ENCODE results near the gene NACC2. TPM values are rescaled to one million over a fixed set of nuclear protein-coding genes. Genes with fewer than 3 reads are reported as not detected.

NACC2 gene
- total RNA-seq, 2 experiments from 2014 or later, result 5.6 to 6.4 TPM

GRCh38 chr9:136060671-136061371 is 34.3 kb downstream of the NACC2 start:
- Mint-ChIP-seq H3K4me3 (no peak overlapping the region), H3K27ac (no peak overlapping the region)
- CTCF ChIA-PET, result no interaction called here

GRCh38 chr9:136059851-136060670 is 35.0 kb downstream of the NACC2 start:
- H3K4me3 Mint-ChIP-seq, result no peak overlapping the region
- no peaks in the 10 kb centered on the region for H3K36me3 Mint-ChIP-seq (ENCODE audit: low read depth)
- H3K4me1 Mint-ChIP-seq (ENCODE audit: low read depth), result peaks cover 4% of the 10 kb centered on the region
- DNase-seq, result no peak
- no peak overlapping the region for H3K27ac Mint-ChIP-seq
- no peaks in the 10 kb centered on the region for H3K9me3 Mint-ChIP-seq (ENCODE audit: insufficient read depth)
- no peaks in the 10 kb centered on the region for H3K27me3 Mint-ChIP-seq (ENCODE audit: low read depth)
- ChIA-PET CTCF (no interaction called here), POLR2A (no interaction called here)
- ATAC-seq, result no peak

More at GRCh38 chr9:136060671-136061371, 34.3 kb downstream of the NACC2 start:
- no peaks in the 10 kb centered on the region for H3K27me3 Mint-ChIP-seq (ENCODE audit: low read depth)
- POLR2A ChIA-PET, result no interaction called here
- ATAC-seq (no peak), DNase-seq (no peak)
- peaks cover under 1% of the 10 kb centered on the region for H3K4me1 Mint-ChIP-seq (ENCODE audit: low read depth)
- H3K36me3 Mint-ChIP-seq (ENCODE audit: low read depth), result no peaks in the 10 kb centered on the region
- no peaks in the 10 kb centered on the region for H3K9me3 Mint-ChIP-seq (ENCODE audit: insufficient read depth)

DNA sequence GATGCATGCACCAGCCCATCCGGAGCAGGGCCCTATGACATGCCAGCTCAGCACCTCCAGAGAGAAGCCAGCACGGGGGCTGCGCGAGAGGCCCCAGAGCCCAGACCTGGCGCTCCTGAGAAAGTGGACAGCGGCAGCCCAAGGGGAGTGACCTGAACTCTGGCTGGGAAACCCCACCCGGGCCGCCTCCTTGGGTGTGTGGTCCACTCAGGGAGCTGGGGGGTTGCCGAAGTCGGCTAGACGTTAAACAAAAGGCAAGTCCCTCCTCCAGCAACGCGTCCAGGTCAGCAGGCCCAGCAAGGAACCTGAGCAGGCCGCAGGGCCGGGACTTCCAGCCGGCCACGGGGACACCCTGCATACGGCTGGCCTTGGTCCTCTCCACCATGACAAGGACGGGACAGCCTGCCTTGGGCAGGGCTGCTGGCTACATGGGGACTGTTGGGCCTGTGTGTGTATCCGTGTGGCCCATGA is 35.7 kb downstream of the NACC2 start:
- Mint-ChIP-seq H3K4me1 (ENCODE audit: low read depth) (peaks cover 4% of the 10 kb centered on the region), H3K4me3 (no peak overlapping the region), H3K9me3 (ENCODE audit: insufficient read depth) (no peaks in the 10 kb centered on the region), H3K36me3 (ENCODE audit: low read depth) (no peaks in the 10 kb centered on the region), H3K27me3 (ENCODE audit: low read depth) (no peaks in the 10 kb centered on the region), H3K27ac (no peak overlapping the region)
- POLR2A ChIA-PET, result no interaction called here
- no peak for ATAC-seq
- CTCF ChIA-PET, result no interaction called here
- DNase-seq, result no peak

- no peaks in the 10 kb centered on the region for H3K9me3 Mint-ChIP-seq (ENCODE audit: insufficient read depth)
- H3K27ac Mint-ChIP-seq, result no peak overlapping the region
- CTCF ChIA-PET, result no interaction called here
- ATAC-seq, result no peak
- no peaks in the 10 kb centered on the region for H3K36me3 Mint-ChIP-seq (ENCODE audit: low read depth)
- no peaks in the 10 kb centered on the region for H3K27me3 Mint-ChIP-seq (ENCODE audit: low read depth)
- no peak for DNase-seq
- POLR2A ChIA-PET, result no interaction called here
- H3K4me3 Mint-ChIP-seq, result no peak overlapping the region
- H3K4me1 Mint-ChIP-seq (ENCODE audit: low read depth), result peaks cover 4% of the 10 kb centered on the region
Measured at GRCh38 chr9:136058801-136059302, 36.2 kb downstream of the NACC2 start.

- ATAC-seq, result no peak
- no peak overlapping the region for H3K27ac Mint-ChIP-seq
Measured at GRCh38 chr9:136058084-136058483, 37.0 kb downstream of the NACC2 start.

DNA sequence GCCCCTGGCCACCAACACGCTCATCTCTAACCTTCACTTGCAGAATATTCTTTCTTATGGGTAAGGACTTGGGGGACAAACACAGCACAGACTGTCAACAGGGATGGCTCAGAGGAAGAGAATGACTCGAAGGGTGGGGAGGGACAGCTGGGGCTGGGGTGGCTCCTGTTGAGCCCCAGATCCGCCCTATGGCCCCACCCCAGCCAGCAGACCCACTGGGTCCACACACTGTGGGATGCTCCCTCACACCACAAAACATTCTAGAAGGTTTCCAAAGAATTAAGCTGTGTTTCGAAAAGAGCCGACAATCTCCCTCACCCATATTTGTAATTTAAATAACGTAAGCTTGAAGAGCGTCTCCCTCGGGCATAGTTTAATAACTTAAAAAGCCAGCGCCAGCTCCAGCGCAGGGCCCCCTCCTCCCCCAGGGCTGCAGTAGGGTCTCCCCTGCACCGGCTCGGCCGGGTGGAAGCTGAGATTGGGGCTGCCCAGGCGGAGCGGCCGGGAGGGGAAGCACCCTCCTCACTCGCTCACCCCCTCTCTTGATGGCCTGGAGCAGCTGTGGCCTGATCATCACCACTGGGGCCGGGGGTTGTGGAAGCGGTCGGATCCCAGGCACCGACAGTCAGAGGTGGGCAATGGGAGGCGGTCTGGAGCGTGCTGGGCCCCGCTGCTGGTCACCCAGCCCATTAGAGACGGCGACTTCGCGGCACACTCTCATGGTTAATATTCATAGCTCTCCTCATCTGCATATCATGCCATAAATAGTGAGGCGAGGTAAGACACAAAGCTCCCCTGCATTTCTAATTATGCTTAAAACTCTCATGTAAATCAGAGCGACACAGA is 37.6 kb downstream of the NACC2 start:
- ChIA-PET POLR2A (no interaction called here), CTCF (no interaction called here)
- Mint-ChIP-seq H3K9me3 (ENCODE audit: insufficient read depth) (no peaks in the 10 kb centered on the region), H3K36me3 (ENCODE audit: low read depth) (no peaks in the 10 kb centered on the region), H3K4me1 (ENCODE audit: low read depth) (peaks cover 4% of the 10 kb centered on the region), H3K27ac (no peak overlapping the region), H3K4me3 (no peak overlapping the region), H3K27me3 (ENCODE audit: low read depth) (peaks cover 7% of the 10 kb centered on the region)
- DNase-seq (no peak), ATAC-seq (no peak)

More at GRCh38 chr9:136058084-136058483, 37.0 kb downstream of the NACC2 start:
- no peaks in the 10 kb centered on the region for H3K9me3 Mint-ChIP-seq (ENCODE audit: insufficient read depth)
- peaks cover 4% of the 10 kb centered on the region for H3K27me3 Mint-ChIP-seq (ENCODE audit: low read depth)
- DNase-seq, result no peak
- no peaks in the 10 kb centered on the region for H3K36me3 Mint-ChIP-seq (ENCODE audit: low read depth)
- POLR2A ChIA-PET, result no interaction called here
- no peak overlapping the region for H3K4me3 Mint-ChIP-seq
- CTCF ChIA-PET, result no interaction called here
- H3K4me1 Mint-ChIP-seq (ENCODE audit: low read depth), result peaks cover 4% of the 10 kb centered on the region

- no peak overlapping the region for H3K4me3 Mint-ChIP-seq
- peaks cover 11% of the 10 kb centered on the region for H3K27me3 Mint-ChIP-seq (ENCODE audit: low read depth)
- H3K27ac Mint-ChIP-seq, result no peak overlapping the region
- ATAC-seq (no peak), DNase-seq (no peak)
- no peaks in the 10 kb centered on the region for H3K36me3 Mint-ChIP-seq (ENCODE audit: low read depth)
- no peaks in the 10 kb centered on the region for H3K9me3 Mint-ChIP-seq (ENCODE audit: insufficient read depth)
- H3K4me1 Mint-ChIP-seq (ENCODE audit: low read depth), result peaks cover 7% of the 10 kb centered on the region
- ChIA-PET CTCF (no interaction called here), POLR2A (no interaction called here)
Measured at GRCh38 chr9:136056546-136057235, 38.4 kb downstream of the NACC2 start.

DNA sequence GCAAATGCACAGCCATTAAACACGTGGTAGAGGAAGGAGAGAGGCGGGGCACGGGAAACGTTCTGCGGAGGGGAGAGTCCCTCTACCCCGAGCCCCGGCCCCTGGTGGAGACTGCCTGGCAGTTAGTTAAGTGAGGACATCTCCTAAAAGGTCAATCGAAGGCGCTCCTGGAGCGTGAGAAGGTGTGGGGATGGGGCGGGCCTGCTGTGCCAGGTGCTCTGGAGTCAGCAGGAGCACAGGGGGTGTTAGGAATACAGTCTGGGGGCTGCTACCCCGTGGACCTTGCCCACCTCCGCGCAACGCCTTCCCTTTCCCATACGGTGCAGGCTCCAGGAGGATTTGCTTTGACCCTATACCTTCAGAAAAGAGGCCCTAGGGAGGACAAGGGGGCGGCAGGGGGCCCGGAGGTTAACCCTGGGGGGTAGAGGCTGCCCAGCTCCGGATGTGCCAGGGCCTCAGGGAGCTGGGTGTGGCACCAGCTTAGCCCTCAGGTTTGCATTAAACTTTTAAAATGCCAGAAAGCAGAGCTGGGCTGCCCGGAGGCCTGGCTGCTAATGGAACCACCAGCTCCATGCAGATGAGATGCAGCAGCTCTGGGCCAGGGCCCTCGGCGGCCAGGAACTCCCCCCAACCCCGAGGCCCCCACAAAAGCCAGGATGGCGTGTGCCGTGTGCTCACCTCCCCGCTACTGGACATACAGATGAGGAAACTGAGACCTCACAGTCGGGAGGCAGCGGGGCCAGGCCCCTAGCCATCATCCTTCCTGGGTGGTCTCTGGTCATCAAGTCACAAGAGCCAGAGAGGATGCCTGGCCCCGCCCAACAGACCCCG is 39.2 kb downstream of the NACC2 start:
- H3K36me3 Mint-ChIP-seq (ENCODE audit: low read depth), result no peaks in the 10 kb centered on the region
- no peaks in the 10 kb centered on the region for H3K9me3 Mint-ChIP-seq (ENCODE audit: insufficient read depth)
- H3K4me3 Mint-ChIP-seq, result no peak overlapping the region
- DNase-seq, result no peak
- peaks cover 7% of the 10 kb centered on the region for H3K4me1 Mint-ChIP-seq (ENCODE audit: low read depth)
- POLR2A ChIA-PET, result no interaction called here
- no peak for ATAC-seq
- no peak overlapping the region for H3K27ac Mint-ChIP-seq
- CTCF ChIA-PET, result no interaction called here
- peaks cover 11% of the 10 kb centered on the region for H3K27me3 Mint-ChIP-seq (ENCODE audit: low read depth)

GRCh38 chr9:136054798-136055714 is 40.0 kb downstream of the NACC2 start:
- Mint-ChIP-seq H3K27me3 (ENCODE audit: low read depth) (peaks cover 14% of the 10 kb centered on the region), H3K4me3 (no peak overlapping the region), H3K4me1 (ENCODE audit: low read depth) (peaks cover 7% of the 10 kb centered on the region), H3K36me3 (ENCODE audit: low read depth) (no peaks in the 10 kb centered on the region), H3K9me3 (ENCODE audit: insufficient read depth) (no peaks in the 10 kb centered on the region), H3K27ac (no peak overlapping the region)
- DNase-seq, result no peak
- POLR2A ChIA-PET, result no interaction called here
- ATAC-seq, result no peak
- CTCF ChIA-PET, result no interaction called here

GRCh38 chr9:136054146-136054545 is 40.9 kb downstream of the NACC2 start:
- Mint-ChIP-seq H3K4me3 (no peak overlapping the region), H3K27me3 (ENCODE audit: low read depth) (peaks cover 14% of the 10 kb centered on the region), H3K27ac (no peak overlapping the region), H3K9me3 (ENCODE audit: insufficient read depth) (no peaks in the 10 kb centered on the region), H3K4me1 (ENCODE audit: low read depth) (peaks cover 7% of the 10 kb centered on the region), H3K36me3 (ENCODE audit: low read depth) (no peaks in the 10 kb centered on the region)
- ATAC-seq (no peak), DNase-seq (no peak)
- ChIA-PET POLR2A (interaction anchor here (1.9 kb wide), 1 partner anchor 52 kb away, joined by 4 read pairs; no protein-coding TSS in a partner anchor), CTCF (no interaction called here)

Data from activated CD8-positive, alpha-beta T cell treated with anti-CD3 and anti-CD28 coated beads, Interleukin-2, amount 10 ng/mL, durations not matched to agents 7 days and 5 days (primary cell).